GM12892 (cell line): Measurements from ENCODE around the gene SLC29A2.

Experiments used
- POLR2A ChIP-seq: IDR thresholded peaks from 2 replicates; pipeline ENCODE4 v1.6.1; 2011; ENCODE audit warnings: low read depth, low read length, control low read depth
- POLR2AphosphoS5 ChIP-seq: IDR thresholded peaks from 2 replicates; pipeline ENCODE4 v1.6.1; 2011; ENCODE audit warnings: low read depth, low read length, control low read depth
- TAF1 ChIP-seq: IDR thresholded peaks from 2 replicates; pipeline ENCODE4 v1.6.1; 2011; ENCODE audit warnings: low read depth, mild to moderate bottlenecking, control low read depth, low read length, borderline replicate concordance

DNA sequence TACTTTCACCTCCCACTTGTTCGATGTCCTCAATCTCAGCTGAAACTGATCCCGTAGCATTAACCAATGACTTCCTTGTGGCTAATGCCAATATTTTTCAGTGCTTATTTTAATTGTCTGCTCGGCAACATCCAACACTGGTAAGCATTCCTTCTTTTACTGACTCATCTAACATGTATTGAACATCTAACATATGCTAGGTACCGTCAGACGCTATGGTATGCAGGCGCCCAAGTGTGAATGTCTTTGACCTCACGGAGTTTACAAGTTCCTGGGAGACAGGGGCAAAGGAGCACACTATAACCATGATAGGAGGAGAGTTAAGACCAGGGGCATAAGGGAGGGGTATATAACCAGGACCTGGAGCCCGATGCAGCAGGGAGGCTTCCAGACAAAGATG is 28.4 kb downstream of the SLC29A2 start:
- TF ChIP-seq POLR2A = no peak
- no peak for TF ChIP-seq TAF1
- TF ChIP-seq POLR2AphosphoS5 = no peak
